Stimulated activated CD4-positive, alpha-beta T cell treated with anti-CD3 and anti-CD28 coated beads, TNF-alpha, amount 100 ng/mL, for 24 hours (primary cell): ENCODE data around the gene TSSC4.

Experiments
- DNase-seq, 3 experiments: peaks; one replicate each; pipeline ENCODE4 v3.0.0-alpha.2; 2020; ENCODE audit warnings: low read depth in 3 of 3

Gene TSSC4

DNA sequence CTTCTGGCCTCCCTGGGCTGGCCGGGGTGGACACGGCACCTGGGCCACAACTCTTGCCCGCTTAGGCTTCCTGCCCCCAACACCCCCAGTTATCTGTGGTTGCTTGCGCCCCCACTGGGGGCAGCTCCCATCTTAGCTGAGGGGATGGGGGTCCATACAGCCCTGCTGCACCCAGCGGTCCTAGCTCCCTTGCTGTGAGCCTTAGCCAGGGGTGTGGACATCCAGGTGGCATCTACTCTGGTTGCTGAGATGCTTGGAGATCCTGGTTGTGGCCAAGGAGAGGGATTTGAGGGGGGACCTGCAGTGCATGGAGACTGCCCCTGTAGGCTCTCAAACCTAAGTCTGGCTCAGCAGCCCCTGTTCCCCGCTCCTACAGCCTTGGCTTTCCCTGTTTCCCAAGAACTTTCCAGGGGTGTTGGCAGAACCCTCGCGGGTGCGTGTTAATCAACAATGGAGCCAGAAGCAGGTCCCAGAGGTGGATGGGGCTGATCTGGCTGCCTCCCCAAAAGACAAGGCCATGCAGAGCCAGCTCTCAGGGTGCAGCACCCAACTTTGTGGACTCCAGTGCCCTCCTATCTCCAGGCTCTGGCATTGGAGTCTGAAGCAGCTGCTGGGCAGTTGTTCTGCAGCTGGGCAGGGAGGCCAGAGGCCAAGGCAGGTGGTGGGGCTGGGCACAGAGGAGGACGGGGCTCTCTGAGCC is 47.6 kb downstream of the TSSC4 start:
- no peak for DNase-seq

DNA sequence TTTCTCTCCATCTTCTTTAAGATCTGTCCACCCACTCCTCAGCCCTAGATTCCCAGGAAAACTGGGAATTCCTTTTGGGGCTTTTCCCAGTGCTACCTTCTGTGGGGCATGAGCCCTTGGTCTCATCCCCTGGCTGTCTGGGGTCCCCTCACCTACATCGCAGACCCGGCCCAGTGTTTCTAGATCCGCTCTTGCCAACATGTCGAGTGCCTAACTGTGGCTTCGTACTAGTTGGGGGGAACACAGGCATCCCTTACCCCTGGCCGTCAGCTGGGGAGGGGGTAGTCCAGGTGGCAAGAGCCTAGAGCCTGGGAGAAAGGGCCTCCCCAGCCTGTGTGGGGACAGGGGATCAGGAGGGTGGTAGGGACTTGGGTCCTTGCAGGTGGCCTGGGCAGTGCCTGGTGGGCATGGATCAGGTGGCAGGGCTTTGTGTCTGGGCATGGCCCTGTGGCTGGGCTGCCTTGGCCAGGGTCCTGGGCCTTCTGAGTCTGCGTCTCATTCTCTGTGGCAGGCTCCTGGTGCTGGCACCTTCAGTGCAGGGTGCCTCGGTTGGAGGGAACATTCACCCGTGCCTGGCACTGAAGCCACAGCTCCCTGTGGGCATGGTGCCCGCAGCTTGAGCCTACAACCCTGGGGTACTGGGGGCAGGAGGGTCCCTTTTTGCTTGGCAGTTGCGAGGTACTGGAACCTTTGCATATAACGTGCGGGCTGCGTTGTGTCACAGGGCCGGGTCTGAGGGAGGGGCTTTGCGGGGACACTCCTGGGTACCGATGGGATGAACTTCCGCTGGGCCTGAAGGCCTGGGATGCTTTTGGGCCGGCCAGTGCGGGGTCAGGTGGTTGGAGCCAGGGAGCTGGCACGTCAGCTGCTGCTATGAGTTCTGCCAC is 48.4 kb downstream of the TSSC4 start:
- DNase-seq: no peak

DNA sequence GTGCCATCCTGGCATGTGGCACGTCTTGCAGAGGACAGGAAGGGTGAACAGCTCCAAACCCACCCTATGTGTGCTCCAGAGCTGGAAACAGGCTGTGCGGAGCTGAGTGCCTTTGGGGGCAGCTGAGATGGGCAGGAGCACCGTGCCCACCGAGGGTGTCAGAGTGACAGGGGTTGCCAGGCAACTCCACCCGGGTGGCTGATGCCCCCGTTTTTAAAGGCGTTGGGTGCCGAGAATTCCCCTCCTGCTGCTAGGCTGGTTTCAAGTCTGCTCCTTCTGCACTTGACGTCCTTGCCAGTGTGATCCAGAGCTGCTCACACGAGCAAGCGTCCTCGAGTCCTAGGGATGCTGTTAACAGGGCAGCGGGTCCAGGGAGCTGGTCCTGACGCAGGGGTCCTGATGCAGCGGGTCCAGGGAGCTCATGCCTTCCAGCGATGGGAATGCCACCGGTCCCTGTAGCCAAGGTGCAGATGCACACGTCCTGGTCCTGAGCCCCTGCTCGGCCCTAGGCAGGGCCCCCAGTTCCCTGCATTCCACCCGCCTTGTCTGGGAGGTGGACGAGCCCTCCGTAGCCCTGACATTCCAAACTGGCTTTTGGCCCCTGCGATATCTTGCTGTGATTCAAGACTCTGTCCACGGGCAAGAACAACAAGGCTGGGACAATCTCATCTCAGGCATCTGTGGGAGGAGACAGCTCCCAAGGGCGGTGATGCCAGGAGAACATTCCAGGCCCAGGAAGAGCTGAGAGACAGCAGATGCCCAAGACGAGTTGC is 49.2 kb downstream of the TSSC4 start:
- DNase-seq: no peak

DNA sequence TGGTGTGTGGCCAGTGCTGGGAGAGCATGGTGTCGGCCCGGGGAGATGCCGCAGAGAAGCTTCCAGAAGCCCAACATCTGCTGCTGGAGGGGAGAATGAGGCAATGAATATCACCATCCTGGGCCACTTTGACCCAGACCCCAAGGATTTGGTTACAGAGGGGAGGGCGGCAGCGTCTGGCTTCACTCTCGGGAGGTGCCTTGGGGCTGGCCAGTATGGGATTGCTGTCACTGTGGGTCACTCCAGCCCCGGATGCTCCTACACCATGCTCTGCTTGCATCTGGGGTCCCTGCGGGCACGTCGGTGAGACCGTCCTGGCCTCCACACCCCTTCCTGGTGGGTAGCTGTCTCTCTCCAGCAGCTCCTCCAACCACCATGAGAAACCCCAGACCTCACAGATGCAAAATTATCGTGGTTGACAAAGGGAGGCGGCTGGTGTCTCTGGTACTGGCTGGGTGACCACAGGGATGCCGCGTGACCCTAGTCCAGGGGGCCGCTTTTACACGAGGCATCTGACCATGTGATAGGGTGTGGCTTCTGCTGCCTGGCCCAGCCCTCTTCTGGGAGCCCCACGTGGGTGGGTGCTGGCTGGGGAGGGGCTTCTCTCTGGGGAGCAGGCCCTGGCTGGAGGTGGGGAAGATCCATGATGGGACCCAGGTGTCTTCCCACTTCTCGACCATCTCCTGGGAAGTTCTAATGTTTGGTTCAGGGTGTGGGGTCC is 49.9 kb downstream of the TSSC4 start:
- DNase-seq: no peak

DNA sequence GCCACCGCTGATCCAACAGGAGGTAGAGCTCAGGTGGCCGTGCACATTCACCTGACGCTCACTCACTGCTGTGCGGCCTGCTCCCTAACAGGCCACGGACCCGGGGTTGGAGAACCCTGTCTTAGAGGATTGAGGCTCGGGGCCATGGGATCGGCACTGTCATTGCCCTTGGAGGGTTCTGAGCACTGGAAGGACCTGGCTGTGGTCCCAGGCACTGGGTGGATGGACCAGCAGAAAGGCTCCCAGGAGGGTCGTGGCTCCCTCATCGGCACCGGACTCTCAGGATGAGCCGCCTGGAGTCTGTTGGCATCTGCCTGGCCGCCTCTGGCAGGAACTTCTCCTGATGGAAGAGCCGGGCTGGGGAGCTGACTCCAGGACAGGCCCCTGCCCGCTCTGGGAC is 50.8 kb downstream of the TSSC4 start:
- no peak for DNase-seq

DNA sequence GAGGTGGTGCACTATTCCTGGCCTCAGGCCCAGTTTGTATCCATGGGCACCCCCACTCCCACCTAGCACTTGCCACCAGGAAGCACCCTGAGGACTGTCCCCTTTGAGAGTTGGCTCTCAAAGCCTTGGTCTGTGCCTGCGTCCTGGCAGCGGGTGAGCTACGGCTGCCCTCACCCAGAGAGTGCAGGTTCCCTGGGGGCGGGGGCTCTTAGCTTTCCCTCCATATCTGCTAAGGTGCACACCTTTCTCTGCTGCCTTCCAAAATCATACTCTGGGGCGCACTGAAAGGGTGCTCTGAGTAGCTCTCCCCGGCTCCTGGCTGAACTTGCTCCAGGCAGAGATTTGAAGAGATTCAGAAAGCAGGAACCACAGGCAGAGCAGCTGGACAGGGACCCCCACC is 51.4 kb downstream of the TSSC4 start:
- no peak for DNase-seq

DNA sequence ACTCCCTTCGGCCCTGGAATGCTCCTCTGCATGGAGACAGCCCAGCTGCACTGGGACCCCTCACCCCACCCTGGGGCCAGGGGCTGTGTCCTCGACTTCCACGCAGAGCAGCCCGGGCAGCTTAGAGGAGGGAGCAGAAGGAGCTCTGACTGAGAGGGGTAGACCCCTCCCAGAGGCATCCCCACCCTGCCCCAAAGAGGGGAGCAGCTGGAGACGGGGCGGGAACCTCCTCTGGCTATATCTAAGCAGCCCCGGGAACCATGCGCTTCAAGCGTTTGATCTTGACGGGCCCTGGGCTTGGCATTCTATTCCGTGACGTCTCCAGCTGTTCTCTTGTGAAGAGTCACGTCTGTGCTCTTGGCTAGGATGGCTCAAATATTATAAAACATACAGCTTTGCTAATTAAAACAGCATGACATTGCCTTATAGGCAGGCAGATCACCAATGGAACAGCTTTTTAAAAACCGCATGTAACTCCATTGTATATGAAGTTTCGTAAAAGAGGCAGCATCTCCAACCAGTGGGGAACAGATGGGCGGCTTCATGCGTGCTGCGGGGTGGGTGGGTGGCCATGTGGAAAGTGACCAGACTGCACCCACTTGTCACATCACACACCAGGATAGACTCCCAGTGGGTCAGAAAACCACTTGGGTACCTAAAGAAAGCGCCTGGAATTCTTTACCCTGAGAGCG is 51.9 kb downstream of the TSSC4 start:
- DNase-seq: no peak

DNA sequence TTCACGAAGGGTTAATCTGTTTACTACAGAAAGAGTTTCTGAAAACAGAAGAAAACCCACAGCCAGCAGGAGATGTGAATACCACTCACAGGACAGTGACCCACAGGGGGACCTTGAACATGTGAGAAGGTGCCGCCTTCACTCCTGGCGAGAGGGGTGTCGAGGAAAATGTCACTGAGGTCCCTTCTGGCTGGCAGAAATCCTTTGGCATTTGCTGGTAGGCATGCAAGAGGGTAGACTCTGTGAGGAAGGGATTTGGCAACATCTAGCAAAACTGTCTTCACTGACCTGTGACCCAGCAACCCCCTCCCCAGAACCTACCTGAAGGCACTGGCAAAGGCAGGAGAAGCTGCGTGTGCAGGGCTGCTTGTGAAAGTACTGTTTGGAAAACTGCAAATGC is 52.9 kb downstream of the TSSC4 start:
- no peak for DNase-seq
